HG03095 (cell line): ENCODE measurements around the gene TRAPPC2L.
"Not testable (repeated sequence)": the region's sequence is repeated elsewhere in the genome, so short reads cannot be mapped to it uniquely, and the experiment has no call there.

ENCODE experiments used
- ATAC-seq: cut with Tn5 transposase; IDR thresholded peaks from one replicate; pipeline ENCODE4 v1.9.1; 2021; ENCODE audit warnings: moderate library complexity; ENCODE audit not compliant: unreplicated experiment

The TRAPPC2L gene

DNA sequence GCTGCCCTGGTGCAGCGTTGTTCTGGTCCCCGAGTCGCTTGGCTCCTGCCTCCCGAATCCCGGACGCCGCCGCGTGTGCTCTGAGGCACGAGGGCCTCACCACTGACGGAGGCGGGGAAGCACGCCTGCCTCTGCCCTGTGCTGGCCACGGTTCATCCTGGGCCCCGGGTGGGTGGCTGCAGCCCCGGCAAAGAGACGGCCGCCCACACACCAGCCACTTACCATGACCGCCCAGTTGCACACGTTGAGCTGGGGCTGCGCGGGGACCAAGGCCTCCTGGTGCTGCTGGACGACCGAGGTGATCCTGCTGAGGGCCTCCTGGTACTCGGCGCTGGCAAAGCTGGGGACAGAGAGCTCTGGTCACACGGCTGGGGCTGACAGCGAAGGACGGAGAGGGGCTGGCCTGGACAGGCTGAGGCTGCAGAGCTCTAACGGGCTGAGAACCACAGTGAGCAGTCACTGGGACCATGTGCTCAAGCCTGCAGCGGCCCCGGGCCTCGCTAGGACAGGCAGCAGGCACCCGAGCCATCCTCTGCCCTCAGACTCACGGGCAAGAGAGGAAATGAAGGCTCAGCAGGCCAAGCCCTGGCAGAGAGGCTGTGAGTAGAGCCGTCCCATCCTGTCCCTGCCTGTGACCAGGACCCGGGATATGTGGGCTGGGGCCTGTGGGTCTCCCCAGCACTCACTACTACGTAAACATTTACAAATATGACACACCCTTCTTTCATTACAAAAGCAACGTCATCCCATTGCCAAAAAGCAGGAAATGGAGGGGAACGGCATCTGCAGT, 38.9 kb upstream of the TRAPPC2L start:
- no peak for ATAC-seq

DNA sequence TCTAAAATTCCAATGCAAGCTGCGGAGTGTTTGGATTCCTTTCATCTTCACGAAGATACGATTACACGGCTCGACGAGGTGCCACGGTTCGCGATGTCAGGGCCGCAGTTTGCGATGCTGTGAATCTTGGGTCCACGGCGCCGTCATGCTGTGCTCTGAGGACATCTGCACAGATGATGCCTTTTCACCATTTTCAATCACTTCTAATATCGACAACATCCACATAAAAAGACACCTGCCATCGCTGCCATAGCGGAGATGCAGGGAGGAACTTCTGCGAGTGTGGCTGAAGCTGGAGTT, 38.4 kb upstream of the TRAPPC2L start:
- ATAC-seq, result no peak

DNA sequence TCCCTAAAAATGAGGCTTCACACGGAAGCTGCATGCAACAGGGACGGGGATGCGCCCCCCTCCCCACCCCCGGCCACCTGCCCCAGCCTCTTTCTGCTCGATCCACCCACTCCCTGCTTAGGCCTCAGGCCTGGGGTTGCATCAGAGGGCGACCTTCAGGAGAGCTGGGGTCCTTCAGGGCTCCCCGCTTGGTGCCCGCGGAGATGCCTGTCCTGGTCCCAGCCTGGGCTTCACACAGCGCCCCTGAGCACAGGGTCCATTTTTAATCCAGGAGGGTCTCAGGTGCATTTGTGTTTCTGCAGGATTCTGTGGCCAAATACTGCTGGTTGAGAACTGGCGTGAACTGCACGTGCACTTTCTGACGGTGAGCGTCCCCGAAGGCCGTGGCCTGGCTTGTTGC, 37.8 kb upstream of the TRAPPC2L start:
- no peak for ATAC-seq

DNA sequence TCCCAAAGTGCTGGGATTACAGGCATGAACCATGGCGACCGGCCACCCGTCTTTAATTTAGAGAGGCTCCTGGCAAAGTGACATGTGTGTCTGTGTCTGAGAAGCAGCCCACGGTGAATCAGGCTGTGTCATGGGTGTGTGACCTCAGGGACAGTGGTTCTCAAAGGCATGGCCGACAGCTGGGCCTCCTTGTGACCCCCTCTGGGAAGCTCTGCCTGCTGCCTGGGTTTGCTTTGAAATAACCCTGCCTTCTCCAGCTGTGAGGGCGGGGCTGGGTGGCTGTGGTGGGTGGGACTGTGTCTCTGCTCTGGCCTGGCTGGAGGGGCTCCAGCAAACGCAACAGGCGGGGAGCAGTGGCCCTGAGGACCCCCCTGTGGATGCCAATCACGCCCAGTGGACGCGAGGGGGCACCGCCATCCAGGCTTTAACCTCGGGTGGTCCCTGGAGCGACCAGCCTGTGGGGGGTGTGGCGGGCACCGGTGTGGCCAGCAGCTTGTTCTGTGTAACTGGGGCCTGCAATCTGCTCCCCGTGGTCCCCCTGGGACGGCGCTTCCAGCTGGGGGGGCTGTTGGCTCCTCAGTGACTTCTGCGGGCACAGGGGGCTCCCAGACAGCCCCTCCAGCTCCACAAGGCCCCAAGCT, 36.4 kb upstream of the TRAPPC2L start:
- ATAC-seq, result no peak

DNA sequence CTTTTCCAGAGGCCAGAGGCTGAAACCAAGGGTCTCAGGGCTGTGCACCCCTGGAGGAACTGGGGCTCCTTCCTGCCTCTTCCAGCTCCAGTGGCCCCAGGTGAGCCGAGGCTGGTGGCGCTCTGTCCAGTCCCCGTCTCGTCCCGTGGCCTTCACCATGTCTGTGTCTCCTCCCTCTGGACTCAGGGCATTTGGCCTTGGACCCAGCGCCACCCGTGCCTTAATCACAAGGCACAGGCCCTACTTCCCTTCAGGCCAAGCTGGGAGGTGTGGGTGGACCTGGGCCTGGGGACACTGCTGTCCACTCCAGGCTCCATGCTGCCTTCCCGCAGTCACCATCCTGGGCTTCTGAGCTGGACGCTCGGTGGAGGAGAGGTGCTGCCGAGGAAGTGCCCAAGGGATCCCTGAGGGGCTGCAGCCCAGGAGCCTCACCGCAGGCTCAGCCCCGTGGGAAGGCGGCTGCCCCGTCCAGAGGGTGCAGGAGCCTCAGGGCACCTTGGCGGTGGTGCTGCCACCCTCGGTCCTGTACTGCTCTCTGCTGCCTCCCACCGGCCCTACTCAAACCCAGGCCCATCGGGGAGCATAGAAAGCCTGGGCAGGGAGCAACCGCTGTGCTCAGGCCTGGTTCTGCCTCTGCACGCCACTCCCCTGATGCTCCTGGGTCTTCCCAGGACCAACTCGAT, 35.6 kb upstream of the TRAPPC2L start:
- no peak for ATAC-seq

DNA sequence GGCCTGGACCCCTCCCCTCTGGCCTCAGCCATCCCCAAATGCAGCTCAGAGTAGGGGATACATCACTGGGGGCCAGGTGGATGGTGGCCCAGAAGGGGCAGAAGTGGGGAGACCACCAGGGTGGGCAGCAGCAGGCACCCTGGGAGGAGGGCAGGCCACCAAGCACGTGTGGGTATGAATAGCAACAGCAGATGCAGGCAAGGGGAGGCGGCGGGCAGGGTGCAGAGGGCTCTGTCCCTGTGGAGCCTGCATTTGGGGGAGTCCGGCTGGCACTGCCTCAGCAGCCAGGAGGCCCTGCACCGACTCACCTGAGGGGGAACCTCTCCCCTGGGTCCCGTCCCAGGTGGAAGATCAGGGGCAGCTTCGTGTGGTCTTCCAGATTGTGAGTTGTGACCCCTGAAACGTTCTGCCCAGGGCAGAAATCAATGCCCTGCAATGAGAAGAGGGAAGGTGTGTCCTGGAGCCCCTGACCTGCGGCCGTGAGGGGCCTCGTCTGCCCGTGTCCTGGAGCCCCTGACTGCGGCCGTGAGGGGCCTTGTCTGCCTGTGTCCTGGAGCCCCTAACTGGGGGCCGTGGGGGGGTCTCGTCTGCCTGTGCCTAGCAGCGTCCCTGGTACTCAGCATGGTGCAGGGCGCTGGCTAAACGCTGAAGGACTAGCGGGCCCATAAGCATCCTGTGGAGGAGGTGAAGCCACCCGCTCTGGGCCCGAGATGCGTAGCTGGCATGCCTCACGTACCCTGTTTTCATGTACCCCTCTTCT, 34.5 kb upstream of the TRAPPC2L start:
- ATAC-seq, result no peak

DNA sequence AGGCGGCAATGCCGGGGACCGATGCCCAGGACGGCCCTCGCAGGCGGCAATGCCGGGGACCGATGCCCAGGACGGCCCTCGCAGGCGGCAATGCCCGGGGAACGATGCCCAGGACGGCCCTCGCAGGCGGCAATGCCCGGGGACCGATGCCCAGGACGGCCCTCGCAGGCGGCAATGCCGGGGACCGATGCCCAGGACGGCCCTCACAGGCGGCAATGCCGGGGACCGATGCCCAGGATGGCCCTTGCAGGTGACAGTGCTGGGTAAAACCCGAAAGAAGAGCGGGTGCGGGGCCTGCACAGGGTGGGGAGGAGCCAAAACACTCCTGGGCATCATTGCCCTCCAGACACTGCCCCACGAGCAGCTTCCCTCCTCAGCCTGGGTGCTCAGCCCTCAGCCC, 33.3 kb upstream of the TRAPPC2L start:
- ATAC-seq, result not testable (repeated sequence)

DNA sequence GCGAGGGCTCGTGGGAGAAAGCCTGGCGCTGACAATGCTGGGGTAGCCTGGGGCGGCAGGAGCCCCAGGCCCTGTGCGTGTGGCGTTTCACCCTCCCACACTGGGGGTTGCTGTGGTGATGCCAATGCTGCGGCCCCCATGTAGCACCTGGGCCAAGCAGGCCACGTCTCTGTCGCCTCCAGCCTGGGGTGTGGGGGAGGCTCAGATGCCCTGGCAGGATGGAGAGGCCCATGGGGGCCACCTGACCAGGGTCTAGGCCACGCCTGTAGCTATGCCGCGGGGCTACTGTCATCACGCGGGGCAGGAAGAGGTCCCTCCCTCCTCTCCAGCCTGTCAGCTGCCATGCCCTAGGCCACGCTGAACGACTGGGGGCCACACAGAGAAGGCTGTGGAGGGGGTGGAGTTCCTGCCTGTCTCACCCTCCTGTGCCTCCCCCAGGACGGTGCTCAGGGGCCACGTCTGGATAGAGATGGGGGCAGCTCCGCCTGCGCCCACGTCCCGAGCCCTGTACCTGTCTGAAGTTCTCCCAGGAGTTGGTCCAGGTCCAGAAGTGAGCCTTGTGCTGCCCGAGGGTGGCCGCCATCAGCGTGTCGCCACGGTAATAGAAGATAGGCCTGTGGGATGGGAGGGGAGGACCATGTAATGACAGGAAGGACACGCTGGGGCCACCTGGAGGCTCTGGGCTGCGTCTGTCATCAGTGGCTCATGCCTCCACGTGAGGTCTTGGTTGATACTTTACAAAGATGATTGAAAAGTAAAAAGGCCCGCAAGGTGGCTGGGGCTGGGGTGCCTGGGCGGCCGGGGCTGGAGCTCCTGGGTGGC, 32.5 kb upstream of the TRAPPC2L start:
- no peak for ATAC-seq

DNA sequence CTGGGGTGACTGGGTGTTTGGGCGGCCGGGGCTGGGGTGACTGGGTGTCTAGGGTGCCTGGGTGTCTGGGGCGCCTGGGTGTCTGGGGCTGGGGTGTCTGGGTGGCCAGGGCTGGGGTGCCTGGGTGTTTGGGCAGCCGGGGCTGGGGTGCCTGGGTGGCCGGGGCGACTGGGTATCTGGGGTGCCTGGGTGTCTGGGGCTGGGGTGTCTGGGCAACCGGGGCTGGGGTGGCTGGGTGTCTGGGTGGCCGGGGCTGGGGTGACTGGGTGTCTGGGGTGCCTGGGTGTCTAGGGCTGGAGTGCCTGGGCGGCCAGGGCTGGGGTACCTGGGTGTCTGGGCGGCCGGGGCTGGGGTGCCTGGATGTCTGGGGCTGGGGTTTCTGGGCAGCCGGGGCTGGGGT, 31.8 kb upstream of the TRAPPC2L start:
- ATAC-seq, result no peak

DNA sequence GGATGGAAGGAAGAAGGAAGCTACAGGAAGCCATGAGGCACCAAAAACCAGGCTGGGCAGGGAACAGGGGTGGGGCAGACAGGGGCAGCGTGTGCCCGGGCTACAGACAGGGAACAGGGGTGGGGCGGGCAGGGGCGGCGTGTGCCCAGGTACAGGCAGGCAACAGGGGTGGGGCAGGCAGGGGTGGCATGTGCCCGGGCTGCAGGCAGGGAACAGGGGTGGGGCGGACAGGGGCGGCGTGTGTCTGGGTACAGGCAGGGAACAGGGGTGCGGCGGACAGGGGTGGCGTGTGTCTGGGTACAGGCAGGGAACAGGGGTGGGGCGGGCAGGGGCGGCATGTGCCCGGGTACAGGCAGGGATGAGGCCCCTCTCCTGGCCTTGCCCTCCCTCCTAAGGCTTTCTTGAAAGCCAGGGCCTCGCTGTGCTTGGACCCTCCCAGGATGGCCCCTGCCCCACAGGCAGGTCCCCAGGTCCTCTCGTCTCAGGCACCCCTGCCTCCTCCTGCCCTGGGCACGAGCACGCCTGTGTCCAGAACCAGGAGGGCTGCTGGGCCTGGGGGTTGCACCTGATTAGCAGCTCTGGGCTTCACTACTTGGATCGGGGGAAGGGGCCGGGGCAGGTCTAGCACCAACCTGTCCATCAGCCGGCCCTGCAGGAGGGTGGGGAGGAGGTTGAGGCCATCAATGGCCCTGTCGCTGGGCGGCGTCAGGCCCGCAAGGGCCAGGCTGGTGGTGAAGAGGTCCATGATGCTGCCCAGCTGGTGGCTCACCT, 30.7 kb upstream of the TRAPPC2L start:
- ATAC-seq, result no peak

DNA sequence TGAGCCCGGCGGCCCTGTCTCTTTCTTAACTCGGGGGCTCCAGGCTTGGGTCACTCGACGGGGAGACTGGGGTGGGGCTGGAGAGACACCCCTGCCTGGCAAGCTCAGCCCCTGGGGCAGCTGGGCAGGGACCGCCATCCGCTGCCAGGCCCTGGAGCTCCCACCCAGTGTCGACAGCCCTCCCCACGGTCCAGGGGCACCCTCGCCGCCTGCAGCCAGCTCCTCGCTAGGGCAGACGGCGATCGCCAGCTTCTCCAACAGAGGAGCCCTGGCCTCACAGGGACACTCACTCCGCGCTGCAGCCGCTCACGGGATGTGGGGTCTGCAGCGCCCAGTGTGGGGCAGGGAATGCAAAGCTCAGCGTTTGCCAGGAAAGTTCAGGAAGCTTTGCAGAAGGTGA, 29.2 kb upstream of the TRAPPC2L start:
- ATAC-seq, result no peak

DNA sequence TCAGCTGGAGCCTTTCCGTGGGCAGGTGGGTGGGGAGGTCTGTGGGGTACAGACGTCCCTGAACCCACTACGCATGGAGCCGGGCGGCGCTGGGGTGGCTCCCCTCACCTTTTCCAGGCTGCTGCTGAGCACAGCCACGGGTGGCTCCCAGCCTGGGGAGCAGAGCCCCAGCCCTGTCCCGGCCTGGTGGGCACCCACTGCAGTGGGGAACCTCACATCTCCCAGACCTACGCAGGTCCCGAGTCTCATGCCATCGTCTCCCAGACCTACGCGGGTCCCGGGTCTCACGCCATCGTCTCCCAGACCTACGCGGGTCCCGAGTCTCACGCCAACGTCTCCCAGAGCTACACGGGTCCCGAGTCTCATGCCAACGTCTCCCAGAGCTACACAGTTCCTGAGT, 28.2 kb upstream of the TRAPPC2L start:
- no peak for ATAC-seq

DNA sequence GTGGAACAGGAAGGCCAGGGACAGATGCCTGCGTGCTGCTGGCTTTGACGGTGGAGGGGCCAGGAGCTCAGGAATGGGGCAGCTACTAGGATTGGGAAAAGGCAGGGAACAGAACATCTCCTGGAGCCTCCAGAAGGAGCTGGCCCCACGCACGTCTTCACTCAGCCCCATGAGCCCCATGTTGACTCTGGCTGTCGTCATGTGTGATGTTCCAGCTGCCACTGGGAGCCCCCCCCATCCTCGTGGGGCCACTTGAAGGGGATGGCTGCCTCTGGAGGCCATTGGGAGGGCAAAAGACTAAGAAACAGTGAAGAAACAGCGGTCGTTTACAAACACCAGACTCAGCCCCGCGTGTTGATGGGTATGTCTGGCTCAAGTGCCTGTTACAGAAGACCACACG, 26.7 kb upstream of the TRAPPC2L start:
- no peak for ATAC-seq

DNA sequence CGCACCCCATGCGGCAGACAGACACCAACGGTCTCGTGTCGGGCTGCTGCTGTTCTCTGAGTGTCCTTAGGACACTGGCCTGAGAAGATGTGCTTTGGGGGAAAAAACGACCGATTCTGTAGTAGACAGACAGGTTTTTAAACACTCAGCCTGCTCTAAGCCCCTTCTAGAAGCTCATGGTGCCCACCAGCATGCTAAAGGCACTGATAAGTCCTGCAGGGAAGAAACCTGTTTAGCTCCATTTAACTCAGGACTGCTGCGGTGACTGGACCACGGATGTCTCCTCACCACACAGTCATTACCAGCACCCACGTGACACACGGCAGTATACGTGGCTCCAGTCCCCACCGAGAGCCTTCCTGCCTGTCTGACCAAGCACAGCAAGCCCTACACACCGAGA, 26.1 kb upstream of the TRAPPC2L start:
- no peak for ATAC-seq

DNA sequence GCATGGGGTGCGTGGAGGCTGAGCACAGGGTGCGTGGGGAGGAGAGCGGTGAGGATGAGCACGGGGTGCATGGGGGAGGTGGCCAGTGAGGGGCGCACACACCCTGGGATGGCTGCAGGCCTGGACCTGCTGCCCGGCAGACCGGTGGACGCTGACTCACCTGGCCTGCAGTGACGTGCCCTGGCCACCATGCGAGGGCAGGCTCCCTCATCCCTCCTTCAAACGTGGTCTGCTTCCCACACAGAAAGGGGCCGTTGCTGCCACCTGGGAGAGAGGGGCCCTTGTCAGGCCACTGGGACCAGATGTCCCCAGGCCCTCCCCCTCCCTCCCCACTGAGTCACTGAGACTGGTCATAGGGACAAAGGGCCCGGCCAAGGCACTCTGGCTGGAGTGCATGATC, 25.1 kb upstream of the TRAPPC2L start:
- ATAC-seq, result no peak

DNA sequence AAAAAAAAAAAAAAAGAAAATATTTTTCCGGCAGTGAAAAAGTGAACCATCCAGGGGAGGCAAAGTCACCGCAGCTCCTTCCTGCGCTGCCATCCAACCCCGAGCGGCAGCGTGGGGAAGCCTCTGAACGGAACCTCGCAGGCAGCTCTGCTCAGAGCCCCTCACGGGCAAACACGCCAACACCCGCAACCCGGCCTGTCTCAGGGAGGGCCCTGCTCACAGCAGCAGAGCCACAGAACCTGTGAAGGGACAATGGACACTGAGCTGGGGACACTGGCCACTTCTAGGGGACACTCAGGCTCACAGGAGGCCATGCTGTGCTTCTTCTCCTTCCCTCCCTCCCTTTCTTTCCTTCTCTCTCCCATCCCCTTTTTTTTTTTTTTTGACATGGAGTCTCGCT, 23.8 kb upstream of the TRAPPC2L start:
- no peak for ATAC-seq

DNA sequence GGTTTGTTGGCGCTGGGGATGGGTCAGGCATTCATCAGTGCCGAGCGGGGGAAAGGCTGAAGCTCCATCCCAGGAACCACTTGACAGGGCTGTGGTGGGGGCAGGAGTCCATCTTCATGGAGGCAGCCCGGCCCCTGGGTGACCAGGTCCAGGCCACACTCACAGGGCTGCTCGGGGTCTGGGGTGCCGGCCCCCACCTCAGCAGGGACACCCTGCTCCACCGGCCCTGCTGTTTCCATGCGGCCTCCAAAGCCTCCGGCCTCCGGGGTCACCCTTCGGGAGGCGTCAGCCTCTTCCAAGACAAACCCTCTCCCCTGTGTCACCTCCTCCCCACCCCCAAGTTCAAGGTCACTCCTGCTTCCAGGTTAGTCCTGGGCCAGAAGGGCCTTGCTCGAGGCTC, 22.3 kb upstream of the TRAPPC2L start:
- ATAC-seq, result no peak

DNA sequence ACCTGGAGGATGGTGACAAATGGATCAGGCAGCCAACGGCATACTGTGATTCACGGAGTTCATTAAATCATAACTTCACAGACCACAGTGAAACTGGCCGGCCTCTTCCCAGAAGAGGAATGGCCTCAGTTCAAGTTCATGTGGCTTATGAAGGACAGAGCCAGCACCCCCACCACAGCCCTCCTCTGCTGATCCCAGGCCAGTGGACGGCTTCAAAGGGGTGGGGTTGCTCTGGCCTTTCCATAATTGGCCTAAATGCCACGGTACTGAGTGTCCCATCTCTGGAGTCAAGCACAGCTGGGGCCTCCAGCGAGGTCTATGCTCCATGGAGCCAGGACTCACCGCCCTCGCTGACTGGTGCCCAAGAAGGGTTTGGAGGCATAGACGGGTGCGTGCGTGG, 21.5 kb upstream of the TRAPPC2L start:
- no peak for ATAC-seq

DNA sequence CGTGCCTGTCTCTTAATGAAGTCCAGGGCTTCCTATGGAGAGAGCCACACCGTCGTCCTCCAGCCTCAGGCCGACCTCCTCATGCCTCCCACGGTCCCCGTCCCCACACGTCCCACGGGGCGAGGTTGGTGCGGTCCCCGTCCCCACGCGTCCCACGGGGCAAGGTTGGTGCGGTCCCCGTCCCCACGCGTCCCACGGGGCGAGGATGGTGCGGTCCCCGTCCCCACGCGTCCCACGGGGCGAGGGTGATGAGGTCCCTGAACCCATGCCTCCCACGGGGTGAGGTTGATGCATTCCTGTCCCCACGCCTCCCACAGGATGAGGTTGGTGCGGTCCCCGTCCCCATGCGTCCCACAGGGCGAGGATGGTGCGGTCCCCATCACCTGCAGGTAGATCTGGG, 21.1 kb upstream of the TRAPPC2L start:
- no peak for ATAC-seq

DNA sequence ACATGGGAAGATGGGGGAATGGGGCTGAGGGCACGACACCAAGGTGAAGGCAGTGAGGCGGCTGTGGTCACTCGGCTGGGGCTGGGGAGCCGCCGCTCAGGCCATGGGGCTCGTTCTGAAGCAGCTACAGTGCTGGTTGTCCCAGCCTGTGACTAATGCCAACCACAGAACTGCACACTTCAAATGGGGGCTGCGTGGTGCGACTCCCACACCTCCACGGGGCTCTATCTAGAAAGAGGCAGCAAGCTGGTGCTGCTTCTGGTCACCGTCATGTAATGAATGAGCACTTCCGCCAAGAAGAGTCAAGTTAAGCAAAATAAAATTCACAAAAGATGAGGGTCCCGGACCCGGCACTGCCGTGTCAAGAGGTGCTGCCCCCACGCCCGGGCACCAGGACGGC, 20.1 kb upstream of the TRAPPC2L start:
- no peak for ATAC-seq
